HG03521 (cell line): ENCODE data around the gene GCFC2.
A peak's percentile ranks its signal among the peaks of the same experiment; 100 is the strongest.
"Not testable (repeated sequence)": the region's sequence is repeated elsewhere in the genome, so short reads cannot be mapped to it uniquely, and the experiment has no call there.

ENCODE experiments used
- ATAC-seq: cut with Tn5 transposase; IDR thresholded peaks from one replicate; pipeline ENCODE4 v1.9.1; 2021; ENCODE audit warnings: mild to moderate bottlenecking, moderate library complexity; ENCODE audit not compliant: unreplicated experiment

GCFC2 gene

DNA sequence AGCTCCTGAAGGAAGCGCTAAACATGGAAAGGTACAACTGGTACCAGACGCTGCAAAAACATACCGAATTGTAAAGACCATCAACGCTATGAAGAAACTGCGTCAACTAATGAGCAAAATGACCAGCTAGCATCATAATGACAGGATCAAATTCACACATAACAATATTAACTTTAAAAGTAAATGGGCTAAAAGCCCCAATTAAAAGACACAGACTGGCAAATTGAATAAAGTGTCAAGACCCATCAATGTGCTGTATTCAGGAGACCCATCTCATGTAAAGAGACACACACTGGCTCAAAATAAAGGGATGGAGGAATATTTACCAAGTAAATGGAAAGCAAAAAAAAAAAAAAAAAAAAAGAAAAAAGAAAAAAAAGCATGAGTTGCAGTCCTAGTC lies 27.3 kb downstream of the GCFC2 start:
- not testable (repeated sequence) for ATAC-seq

DNA sequence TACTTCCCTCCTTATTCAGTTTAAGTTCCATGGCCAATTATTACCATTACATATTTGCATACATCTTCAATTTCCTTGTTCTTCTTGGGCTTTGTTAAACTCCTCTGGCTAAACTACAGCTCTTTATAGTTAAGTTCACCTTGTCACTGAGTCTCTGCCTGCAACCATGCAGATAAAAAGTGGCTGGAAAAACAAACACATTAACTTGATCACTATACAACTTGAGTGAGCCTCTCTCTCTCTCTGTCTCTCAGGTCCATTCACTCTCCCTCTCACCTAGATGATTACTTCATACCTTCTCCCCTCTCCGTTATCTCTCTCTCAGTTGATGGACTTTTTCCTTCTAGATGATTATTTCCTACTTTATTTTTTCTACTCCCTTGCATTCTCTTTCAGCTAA lies 30.3 kb downstream of the GCFC2 start:
- no peak for ATAC-seq

DNA sequence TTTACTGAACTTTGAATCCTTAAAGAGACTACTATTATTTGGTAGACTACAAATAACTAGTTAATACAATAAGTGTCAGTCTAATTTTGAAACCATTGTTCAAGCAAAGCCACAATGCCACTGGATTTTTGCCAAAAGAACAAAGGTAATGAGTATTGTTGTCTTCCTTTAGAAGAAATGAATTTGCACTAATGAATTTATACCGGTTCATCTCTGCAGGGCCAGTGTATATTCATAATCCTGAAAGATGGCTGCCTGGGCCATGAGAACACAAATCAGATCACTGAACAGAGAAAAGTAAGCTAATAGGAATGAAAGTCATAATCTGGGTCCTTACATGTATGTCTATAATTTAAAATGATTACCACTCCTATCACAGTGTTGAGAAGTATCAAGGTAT lies 31.2 kb downstream of the GCFC2 start:
- no peak for ATAC-seq

DNA sequence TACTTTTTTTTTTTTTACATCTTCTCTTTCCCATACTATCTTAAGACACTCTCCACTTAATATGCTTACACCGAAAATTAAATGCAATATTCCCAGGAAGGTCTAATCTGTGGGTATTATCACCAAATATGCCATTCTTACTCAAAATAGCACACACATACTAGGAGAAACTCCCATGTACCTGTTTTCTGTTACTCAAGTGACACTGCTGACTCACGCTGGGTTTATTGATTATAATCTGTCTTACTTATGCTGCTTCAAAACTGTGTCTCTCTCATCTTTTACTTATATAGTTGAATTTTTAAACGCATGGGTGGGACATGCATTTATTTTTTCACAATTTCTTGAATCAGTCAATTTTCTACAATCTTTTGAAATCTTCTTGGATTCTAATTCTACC lies 34.3 kb downstream of the GCFC2 start:
- no peak for ATAC-seq

DNA sequence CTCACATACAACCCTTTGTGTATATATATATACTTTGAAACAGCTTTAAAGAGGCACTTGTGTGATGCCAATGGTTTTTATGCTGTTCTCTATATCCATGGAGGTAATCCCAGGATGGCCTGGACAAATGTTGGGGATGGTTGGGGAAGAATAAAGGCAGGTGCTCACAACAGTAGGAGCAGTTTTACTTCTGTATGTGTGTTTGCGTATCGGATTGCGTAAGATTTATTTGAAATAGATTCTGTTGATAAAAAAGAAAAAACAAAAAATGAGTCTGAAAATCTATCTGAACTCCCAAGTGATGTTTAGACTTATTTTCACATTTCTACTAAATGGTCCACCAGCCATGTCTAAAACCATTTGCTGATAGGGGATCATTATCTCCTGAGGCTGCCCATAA lies 34.8 kb downstream of the GCFC2 start:
- ATAC-seq, result no peak

DNA sequence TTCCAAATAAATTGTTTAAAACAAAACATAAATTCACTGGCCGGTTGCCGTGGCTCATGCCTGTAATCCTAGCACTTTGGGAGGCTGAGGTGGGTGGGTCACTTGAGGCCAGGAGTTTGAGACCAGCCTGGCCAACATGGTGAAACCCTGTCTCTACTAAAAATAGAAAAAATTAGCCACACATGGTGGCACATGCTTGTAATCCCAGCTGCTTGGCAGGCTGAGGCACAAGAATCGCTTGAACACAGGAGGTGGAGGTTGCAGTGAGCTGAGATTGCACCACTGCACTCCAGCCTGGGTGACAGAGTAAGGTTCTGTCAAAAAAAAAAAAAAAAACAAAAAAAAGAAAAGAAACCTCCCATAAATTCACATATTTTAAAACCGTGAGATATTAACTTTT lies 35.3 kb downstream of the GCFC2 start:
- ATAC-seq, result not testable (repeated sequence)

DNA sequence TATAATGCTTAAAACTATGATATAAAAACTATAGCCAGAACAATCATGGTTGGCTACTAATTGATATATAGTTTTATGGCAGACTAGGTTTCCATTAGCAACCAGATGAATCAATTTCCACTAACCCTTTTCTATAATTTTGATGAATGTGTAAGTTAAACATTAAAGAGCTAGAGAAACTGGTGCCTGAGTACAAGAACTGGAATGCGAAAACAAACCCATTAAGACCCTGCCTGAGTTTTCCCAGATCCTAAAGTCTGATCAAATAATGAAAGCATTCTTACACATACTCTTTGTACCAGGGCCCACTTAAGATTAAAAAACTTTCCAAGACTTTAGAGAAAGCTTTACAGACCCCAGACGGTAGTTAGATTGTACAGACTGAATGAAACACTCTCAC lies 42.8 kb downstream of the GCFC2 start:
- no peak for ATAC-seq

DNA sequence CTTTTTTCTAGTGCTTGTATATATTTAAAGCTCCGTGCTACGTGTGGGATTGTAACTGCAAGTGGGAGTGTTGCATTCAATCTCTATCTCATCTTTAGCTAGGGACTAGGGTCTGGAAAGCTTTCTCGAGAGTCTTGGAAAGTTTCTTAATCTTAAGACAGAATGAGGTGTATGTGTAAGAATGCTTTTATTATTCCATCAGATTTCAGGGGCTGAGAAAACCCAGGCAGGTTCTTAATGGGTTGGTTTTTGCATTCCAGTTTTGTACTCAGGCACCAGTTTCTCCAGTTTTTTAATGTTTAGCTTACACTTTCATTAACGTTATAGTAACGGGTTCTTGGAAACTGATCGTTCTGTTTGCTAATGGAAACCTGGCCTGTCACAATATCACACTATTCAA lies 43.8 kb downstream of the GCFC2 start:
- ATAC-seq, result no peak

DNA sequence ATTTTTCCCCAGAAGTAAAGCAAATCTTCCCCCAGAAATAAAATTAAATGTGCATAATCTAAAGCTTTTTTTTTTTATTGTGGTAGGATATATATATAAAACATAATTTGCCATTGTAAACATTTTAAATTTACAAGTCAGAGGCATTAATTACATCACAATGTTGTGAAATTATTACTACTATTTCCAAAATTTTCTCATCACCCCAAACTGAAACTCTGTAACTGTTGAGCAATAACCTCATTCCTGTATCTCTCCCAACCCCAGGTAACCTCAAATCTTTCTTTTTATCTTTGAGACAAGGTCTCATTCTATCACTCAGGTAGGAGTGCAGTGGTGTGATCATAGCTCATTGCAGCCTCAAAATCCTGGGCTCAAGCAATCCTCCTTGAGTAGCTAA lies 52.9 kb downstream of the GCFC2 start:
- no peak for ATAC-seq

DNA sequence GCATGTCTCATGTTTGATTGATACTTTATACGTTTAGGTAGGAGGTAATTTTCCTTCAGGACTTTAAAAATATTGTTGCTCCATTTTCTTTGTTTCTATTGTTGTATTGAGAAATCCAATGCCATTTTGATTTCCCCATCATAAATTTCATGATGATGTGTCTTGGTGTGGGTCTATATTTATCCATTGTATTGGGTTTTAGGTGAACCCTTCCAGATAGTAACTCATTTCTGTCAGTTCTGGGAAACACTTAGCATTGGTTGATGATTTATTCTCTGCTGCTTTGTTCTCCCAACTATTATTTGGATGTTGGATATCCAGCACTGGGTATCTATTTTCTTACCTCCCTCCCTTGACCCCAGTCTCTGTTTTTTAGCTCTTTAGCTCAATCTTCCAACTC lies 54.2 kb downstream of the GCFC2 start:
- ATAC-seq, result no peak

DNA sequence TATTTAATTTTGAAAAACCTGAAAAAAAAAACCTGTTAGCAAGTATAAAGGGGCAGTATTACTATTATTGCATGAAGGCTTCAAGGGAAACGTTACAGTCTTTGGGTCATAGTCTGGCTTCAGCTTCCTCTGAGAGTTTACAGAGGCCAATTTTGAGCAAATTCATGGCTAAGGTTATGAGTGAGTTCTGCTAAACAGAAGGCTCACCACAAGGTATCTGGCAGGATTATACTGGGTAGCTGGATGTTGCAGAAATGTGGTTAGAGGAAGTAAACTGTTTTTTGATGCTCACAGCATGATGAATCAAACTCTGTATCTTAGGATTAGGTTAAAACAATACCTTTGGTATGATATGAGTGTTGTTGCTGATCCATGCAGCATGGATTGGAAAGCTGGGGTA lies 54.9 kb downstream of the GCFC2 start:
- ATAC-seq, result no peak

DNA sequence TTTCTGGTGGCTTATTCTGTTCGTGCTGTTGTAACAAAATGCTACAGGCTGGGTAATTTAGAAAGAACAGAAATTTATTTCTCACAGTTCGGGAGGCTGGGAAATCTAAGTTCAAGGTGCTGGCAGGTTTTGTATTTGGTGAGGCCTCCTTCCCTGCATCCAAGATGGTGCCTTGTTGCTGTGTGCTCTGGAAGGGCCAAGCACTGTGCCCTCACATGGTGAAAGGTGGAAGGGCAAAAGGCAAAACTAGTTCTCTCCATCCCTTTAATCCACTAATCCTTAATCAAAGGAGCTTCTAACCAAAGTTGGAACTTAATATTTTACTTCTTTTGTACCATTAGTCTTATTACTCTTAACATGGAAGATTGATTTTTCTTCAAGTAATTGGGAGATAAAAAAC lies 56.7 kb downstream of the GCFC2 start:
- ATAC-seq, result no peak

DNA sequence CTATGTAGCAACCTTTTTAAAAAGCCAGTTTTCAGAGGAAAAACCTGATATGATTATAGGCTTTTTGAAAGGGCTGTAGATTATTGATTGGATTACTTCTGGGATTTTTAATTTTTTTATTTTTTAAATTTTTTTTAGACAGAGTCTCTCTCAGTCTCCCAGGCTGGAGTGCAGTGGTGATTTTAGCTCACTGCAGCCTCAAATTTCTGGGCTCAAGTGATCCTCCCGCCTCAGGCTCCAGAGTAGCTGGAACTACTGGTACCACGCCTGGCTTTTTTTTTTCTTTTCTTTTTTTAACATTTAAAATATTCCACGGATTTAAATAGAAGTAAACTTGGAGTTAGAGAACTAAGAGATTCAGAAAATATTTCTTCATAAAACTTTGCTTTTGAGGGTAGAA lies 62.9 kb downstream of the GCFC2 start:
- ATAC-seq, result no peak

DNA sequence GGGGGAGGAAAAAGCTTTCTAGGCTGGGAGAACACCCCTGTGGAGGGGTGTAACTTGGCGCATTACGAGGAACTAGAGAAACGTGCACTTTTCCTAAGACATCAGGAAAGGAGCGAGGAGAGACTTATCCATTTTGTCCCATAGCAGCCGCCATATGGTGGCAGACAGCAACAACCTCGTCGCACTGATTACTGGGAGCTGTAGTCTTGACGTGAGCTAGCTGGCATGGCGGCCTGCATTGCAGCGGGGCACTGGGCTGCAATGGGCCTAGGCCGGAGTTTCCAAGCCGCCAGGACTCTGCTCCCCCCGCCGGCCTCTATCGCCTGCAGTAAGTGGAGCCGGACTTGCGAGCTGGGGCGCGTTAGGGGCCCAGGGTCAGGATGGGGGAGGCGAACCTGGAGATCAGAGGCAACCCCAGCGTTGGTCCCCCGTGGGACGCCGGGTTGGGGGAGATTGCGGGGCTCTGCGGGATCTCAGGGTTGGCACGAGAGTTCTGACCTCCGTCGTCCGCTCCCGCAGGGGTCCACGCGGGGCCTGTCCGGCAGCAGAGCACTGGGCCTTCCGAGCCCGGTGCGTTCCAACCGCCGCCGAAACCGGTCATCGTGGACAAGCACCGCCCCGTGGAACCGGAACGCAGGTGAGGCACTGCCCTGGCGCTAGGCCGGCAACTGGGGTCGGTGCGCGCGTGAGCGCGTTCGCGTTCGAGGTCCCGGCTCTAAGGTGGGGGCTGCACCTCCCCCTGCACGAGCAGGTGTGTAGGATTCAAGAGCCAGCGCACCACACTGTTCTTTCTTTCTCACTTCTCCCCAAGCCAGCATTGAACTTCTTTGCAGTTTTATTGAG lies 63.9 kb downstream of the GCFC2 start, which contains the start of gene MRPL19:
TSS of gene MRPL19 (plus strand) at position 201 of the 843 bp plus-strand sequence. CDS start at position 226, 25 bp downstream.
- ATAC-seq, result peak; percentile 92

DNA sequence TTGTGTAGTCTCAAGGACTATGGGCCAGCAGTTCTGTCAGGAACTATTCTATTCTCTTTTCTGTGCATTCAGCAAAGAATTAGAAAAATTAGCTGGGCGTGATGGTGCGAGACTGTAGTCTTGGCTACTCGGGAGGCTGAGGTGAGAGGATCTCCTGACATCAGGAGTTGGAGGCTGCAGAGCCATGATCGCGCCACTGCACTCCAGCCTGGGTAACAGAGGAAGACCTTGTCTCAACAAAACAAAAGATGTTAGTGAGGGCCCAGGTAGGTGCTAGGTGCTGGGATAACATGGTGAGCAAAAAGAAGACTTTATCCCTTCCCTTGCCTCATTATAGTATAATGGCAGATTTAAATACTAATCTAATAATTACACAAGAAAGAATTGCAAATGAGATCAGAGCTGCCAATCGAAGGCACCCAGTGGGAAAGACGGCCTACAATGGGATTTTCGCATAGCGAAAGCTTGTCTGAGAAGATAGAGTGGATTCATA lies 64.6 kb downstream of the GCFC2 start:
- ATAC-seq, result peak; percentile 4

DNA sequence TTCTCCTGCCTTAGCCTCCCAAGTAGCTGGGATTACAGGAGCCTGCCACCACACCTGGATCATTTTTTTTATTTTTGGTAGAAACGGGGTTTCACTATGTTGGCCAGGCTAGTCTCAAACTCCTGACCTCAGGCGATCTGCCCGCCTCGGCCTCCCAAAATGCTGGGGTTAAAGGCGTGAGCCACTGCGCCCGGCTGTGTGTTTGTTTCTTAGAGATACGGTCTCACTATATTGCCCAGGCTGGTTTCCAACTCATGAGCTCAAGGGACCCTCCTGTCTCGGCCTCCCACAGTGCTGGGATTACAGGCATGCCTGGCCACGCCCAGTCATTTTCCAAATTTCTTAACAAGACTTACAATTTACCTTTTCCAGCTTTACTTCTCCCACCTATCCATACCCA lies 65.1 kb downstream of the GCFC2 start:
- no peak for ATAC-seq

DNA sequence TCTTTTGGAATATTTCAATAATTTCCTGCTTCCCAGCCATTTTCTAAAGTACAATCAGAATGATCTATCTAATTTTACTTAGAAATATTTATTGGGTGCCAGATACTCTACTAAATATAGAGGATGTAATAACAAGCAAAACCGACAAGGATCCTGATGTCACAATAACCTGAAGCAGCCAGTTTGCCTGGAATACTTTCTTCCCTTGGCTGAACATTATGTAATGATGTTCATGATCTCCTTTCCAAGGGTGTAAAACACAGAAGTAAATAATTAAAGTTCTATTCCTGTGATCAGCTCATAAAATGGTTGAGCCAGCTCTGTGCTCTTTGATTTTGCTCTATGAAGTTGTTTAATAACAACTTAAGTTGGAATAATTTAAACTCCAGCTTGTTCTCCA lies 66.7 kb downstream of the GCFC2 start:
- ATAC-seq, result no peak

DNA sequence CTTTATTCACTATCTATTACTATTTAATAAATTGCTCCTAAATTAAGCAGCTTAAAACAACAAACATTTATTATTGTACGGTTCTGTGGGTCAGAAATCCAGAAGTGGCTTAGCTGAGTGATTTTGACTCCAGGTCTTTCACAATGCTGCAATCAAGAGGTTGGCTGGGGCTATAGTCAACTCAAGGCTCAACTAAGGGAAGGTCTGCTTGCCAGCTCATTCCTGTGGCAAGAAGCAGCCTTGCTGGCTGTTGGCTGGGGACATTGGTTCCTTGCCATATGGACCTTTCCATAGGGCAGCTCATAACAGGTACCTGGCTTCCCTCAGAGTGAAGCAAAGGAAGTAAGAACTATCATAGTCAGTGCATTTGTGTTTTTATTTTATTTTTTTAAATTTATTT lies 69.1 kb downstream of the GCFC2 start:
- ATAC-seq, result no peak

DNA sequence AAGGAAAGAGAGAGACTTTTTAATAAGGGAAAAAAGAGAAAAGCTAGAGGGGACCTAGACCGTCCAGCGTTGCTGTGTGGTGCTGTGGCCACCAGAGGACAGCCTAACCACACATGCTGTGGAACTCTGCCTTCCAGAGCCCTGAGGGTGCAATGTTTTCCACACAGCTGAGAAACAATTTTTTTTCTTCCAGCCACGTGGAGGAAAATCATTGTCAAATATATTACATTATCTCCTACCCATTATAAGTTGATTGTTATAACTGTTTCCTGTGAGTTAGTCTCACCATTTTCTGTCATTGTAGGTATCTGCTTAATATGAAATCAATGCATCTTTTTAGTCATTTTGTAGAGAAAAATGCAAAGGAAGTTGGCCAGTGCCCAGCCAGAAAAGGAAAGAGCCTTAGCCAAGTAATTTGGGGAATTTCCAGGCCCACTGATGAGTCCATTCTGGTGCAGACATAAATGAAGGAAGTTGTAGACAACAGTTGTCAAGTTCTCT lies 70.0 kb downstream of the GCFC2 start:
- peak; percentile 95 for ATAC-seq

DNA sequence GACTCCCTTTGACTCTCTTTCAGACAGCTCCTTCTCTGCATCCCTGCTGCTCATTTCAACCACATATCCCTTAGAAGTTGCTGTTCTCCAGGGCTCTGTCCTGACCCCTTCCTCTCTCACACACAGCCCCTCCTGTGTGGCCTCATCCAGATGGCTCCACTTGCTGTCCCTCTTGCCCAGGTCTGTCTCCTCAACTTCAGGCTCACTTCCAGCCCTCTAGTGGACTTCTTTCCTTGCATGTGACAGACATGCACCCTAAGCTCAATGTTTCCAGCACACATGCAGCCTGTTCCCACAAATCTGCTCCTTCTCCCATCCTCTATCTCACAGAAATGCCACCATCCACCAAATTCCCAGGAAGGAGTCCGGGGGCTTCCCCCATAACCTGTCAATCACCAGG lies 73.1 kb downstream of the GCFC2 start:
- ATAC-seq, result no peak

DNA sequence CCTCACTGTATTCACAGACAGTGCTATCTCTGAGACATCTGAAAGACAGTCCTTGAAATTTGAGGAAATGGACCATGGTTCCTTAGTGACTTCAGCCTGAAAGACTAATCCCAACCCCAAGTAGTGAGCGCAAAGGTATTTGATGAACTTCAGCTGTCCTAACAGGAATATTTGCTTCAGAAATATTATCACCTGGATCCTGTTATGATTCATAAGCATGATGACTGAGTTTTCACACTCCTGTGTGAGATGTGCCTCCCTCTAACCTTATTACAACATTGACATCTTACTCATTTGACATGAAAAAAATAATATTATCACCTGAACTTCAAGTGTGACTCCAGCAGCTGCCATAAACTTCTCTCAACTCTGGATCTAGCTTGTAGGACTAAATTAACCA lies 75.8 kb downstream of the GCFC2 start:
- ATAC-seq, result no peak

DNA sequence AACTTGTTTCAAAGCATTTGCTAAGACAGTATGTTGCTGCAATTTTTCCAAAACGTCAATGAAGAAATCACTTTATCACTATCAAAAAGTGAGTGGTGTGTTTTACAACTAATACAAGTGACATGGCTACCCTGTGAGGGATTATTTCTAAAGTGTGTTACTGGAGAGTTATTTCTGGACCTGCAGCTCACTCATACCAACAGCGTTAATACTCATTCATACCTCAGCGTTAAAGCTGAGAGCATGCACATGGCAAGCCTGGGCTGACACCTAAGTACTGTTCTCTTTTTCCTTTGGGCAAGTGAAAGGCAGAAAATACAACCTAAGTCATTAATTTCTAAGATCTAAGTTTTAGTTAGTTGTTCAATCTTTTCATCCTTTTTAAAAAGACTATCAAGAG lies 77.1 kb downstream of the GCFC2 start:
- no peak for ATAC-seq

DNA sequence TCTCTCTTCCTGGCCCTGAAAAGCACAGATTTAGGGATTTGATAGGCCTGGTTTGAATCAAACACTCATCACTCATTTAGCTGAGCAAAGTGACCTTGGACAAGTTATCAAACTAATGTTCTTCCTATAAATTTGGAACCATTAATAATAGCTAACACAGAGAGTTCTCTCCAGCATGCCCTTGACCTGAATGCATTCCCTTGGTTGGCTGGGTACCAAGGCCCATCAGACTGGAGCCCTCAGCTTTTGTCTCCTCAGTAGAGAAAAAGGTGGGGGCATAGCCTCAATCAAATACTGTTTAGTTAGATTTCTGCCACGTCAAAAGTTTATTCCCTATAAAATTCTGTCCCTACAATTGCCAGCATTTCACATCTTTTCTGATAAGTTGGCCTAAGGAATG lies 77.9 kb downstream of the GCFC2 start:
- ATAC-seq, result no peak
